Upper lobe of left lung (tissue), 4 donors: ENCODE measurements around the gene HS3ST5.

Experiments
- EP300 ChIP-seq, 4 donors: sonication (generic); formaldehyde crosslinking; IDR thresholded peaks; one replicate each; pipeline ENCODE4 v1.5.1; 2017; ENCODE audit warnings: antibody characterized with exemption in 4 of 4, control low read depth in 2 of 4
- POLR2A ChIP-seq, 4 donors: fragments of 450-650 bp; IDR thresholded peaks; one replicate each; pipeline ENCODE4 v1.5.1; 2016 to 2017; ENCODE audit warnings: antibody characterized with exemption in 4 of 4, mild to moderate bottlenecking in 2 of 4
- POLR2AphosphoS5 ChIP-seq, 2 donors: sonication (generic); formaldehyde crosslinking; IDR thresholded peaks; one replicate each; pipeline ENCODE4 v1.5.1; 2017; ENCODE audit warnings: antibody characterized with exemption in 2 of 2
- TF ChIP-seq, protein P1 (sequence below), 6 experiments: fragments of 450-650 bp in 4 of 6; fragments of 200-600 bp in 2 of 6; sonication (generic) in 2 of 6; IDR thresholded peaks; one replicate each; pipeline ENCODE4 v1.5.1; 2016 to 2019; ENCODE audit warnings: antibody characterized with exemption in 6 of 6

DNA sequence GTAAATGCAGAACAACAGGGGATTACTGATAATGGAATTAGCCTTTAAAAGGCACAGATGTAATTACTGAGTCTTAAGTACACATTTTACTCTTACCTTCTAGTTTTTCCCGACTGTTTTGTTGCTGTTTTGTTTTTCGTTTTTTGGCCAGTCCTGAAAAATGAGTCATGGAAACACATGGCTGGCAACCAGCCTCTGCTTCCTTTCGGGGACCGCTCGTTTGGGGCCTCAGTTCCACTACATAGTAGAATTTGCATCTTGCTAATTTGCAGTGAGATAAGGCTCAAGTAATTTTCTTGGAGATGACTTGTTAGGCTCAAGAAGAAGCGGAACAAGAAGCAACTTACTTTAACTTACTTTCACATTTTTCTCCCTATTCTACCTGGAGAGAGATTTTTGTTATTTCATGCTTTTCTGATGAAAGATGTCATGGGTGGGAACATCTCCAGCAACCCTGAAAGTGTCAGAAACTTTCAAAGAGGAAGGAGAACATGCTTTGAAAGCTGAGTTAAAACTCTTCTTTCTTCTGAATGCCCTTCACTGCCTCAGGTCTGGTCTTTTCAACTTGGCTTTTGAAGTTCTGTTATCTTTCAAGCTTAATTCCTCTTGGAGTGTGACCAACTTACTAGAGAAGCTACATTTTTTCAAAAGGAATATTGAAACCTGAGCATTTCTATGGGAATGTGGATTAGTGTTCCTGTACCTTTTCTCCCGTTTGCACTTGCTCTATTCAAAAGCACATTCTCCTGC lies 300.4 kb downstream of the HS3ST5 start:
- TF ChIP-seq POLR2AphosphoS5 (IDR thresholded peaks at IDR 0.05): no peak
- no peak for TF ChIP-seq EP300 (IDR thresholded peaks at IDR 0.05)
- TF ChIP-seq, protein P1, sequence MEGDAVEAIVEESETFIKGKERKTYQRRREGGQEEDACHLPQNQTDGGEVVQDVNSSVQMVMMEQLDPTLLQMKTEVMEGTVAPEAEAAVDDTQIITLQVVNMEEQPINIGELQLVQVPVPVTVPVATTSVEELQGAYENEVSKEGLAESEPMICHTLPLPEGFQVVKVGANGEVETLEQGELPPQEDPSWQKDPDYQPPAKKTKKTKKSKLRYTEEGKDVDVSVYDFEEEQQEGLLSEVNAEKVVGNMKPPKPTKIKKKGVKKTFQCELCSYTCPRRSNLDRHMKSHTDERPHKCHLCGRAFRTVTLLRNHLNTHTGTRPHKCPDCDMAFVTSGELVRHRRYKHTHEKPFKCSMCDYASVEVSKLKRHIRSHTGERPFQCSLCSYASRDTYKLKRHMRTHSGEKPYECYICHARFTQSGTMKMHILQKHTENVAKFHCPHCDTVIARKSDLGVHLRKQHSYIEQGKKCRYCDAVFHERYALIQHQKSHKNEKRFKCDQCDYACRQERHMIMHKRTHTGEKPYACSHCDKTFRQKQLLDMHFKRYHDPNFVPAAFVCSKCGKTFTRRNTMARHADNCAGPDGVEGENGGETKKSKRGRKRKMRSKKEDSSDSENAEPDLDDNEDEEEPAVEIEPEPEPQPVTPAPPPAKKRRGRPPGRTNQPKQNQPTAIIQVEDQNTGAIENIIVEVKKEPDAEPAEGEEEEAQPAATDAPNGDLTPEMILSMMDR (IDR thresholded peaks at IDR 0.05): no peak
- no peak for TF ChIP-seq POLR2A (IDR thresholded peaks at IDR 0.05)
